Measurements from ENCODE around the gene ZNF385A.

ZNF385A gene, protein sequence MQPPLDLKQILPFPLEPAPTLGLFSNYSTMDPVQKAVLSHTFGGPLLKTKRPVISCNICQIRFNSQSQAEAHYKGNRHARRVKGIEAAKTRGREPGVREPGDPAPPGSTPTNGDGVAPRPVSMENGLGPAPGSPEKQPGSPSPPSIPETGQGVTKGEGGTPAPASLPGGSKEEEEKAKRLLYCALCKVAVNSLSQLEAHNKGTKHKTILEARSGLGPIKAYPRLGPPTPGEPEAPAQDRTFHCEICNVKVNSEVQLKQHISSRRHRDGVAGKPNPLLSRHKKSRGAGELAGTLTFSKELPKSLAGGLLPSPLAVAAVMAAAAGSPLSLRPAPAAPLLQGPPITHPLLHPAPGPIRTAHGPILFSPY

DNA sequence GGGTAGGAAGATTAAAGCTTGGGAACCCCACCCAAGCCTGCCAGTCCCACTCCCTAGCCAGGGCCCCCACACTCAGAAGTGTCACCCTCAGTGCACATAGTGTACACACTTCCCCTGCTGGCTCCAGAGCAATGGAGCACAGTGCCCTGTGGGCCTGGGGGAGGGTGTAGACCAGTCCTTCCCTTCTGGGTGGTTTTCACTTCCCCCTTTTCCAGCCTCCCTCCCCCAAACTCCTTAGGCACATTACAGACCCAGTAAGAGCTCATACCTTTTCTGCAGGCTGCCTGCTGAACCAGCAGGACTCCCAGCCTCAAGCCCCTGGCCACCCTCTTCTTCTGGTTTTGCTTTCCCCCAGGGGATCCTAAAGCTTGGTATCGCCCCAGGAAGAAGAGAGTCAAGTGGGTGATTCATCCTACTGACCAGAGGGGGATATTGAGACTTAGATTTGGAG, at the start of gene ZNF385A:
Gene ZNF385A (minus strand): TSS at position 143 of the 451 bp plus-strand sequence. CDS start 219 bp downstream, outside the sequence.
- no peak for DNase-seq

DNA sequence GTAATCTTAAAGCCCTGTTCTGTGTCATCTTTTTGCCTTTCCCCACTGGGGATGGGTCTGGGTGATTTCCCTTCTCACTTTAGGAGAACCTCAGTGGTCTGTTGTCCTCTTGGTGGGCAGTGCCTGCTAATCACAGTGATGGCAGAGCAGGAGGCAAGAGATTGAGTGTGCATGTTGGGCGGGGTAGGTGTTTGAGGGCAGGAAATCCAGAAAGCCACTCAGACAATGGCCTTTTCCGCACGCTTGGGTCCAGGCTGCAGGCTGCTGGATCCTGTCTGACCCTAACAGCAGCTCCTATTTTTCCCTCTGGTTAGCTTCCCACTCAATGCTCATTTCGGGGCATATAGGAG, 48.3 kb upstream of the ZNF385A start:
- DNase-seq: no peak

DNA sequence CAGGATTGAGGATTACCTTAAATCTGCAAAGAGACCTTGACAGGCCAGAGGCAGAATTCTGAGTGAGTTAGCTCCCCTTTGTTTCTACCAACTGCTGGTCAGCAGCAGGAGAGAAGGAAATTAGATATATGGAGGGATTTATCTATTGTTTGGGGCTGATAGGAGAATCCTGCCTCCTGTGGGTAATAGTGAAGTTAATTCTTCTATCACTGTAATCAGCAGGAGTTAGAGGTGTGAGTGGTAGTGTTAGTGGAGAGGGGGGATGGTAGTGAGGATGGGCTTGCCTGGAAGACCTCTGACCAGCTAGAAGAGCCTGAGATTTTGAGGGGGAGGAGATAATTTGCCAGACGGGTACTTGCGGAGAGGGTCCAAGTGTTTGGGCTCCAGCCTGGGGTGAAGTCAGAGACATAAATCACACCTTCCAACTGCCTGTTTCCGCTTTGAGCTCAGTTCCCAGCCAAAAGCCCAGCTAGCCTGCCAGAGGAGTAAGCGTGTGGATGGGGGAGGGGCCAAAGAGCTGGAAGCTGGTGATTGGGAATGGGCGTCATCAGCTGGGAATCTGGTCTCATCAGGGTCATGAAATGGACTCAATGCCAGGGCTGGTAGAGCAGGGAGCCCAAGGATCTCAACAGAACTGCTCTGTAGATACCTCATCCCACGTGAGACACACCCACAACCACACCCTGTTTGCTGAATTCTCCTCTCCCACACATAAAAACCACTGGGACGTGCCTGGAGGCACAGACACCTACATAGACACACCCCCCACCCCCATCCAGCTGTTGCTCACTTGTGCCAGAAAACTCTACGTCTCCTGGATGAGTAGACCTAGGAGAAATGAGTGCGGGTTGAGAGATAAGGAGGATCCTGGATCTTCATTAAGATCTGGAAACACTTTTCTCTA, 47.6 kb upstream of the ZNF385A start:
- peak; percentile 51 for DNase-seq

DNA sequence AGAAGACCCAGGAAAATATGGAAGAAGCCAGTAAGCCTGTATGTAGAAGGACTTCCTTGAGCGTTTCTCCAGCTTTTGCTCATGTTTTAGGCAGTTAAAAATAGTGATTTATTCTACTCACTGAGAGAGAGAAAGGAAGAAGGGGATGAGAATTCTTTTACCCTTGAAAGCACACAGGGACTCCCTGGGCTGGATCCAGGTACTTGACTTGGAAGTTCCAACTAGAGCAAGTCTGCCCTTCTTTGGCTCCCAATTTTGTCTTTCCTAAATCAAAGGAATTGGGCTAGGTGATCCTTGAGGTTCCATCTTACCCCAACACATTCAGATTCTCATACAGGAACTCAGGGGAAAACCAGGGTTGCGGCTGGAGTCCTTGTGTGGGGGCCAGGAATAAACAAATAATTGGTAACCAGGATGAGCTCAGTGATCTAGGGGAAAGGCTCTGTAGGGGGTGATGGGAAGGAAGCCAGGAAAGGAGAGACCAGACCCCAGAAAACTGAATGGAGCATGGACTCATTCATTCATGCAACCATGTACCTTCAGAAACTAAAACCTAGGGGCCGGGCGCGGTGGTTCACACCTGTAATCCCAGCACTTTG, 46.0 kb upstream of the ZNF385A start:
- DNase-seq: no peak

DNA sequence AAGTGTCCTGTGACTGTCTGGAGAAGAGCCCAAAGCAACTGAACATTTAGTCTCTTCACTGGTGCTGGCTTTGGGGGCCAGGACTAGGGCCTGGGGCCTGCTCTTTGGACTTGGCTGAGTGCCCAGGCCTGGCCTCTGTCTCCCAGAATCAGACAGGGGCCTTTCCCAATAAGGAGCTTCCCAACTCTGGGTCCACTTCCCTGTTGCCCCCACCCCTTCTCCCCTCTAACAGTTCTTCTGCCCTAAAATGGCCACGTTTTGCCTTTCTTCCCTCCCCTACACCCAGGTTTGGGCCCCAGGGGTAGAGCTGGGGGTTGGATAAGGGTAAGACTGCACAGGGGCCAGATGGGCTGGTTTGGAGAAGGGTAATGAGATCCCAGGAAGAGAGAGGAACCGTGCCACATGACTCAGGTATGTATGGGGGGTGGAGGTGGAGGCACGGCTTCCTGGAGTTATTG, 44.5 kb upstream of the ZNF385A start:
- DNase-seq: no peak

DNA sequence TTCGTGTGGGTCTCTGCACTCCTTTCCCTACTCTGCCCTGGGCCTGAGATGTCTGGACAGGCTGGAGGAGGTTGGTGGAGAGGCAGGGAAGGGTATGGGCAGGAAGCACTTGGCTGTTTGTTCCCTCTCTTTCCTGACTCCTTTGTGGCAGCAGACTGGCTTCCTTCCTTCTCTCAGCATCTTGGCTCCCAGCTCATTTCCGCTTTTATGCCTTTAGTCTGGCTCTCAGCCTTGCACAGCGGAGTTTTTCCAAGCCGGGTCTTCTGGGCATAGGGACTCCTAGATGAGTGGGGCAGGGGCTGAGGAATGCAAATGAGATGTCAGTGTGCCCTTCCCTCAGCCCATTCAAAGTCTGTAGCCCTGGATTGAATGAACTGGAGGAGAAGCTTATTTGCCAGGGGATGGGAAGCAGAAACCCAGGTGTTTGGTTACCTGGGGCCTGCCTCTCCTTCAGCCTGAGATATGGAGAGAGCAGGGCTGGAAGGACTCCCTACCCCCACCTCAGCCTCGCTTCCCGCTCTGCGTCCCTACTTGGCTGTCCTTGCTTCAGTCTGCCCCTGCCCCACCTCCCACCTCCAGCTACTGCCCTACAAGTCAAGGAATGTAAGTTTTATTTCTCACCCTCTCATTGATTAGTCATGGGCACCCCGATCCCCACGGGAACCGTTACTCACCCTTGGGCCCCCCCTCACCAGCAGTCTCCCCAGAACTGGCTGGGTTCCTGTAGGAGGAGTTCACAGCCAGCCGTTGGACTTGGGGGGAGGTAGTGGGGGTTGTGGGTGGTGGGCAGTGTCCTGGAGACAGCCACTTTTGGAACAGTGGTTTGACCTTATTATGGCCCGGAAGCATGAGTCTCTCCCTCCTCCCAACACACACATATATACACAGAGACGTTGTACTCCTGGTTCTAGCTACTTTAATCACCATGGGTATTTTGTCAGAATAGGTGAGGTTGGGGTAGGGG, 43.8 kb upstream of the ZNF385A start:
- no peak for DNase-seq

DNA sequence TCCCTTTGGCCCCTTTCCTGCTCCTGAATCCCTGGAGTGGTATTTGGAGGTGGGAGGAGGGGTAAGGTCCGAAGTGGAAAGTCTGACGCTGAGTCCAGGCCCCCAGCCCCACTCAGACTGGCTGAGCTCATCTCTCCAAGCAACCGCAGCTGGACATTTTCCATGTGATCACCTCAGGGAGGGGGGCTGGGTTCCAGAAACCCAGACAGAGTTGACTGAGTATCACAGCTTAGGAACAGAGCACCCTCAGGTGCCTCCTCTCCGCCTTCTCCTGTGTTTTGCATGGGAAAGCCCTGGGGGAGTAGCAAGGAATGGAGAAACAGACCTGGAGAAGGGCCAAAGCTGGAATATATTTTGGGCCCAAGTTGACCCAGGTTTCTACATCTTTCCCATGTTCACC, 42.6 kb upstream of the ZNF385A start:
- DNase-seq: no peak

DNA sequence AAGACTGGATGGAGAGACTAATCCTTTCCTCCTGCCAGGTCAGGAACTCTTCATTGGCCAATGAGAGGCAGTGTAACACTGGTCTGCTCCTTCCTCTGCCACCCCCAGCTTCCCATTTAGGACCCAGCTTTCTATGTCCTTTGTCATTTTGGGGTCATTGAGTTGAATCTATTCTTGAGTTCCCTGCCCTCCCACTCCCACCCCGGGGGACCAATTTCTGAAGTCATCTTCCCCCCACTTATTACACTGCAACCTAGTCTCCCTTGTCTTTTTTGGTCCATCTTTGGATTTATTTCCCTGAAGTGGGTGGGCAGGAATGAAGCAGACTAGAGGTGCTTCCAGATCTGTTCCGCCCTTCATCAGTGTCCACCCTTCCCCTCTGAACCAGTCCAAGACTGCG, 42.2 kb upstream of the ZNF385A start:
- DNase-seq: no peak

DNA sequence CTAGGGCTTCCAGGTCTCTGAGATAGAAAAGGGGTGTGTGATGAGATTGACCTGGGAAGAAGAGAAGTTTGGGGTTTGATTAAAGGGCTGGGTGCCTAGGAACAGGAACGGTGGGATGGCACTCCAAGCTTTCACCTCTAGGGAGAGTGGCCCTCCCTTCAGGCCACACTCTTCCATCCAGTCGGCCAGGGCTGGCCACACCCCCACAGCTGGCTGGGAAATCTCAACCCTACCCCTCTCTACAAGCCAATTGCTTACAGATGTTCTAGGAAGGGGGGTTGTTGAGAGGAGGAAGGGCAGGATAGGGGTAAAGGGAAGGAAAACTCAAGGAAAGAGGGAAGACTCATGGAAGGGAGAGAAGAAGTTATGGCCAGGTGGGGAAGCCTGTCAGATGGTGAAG, 41.2 kb upstream of the ZNF385A start:
- no peak for DNase-seq

DNA sequence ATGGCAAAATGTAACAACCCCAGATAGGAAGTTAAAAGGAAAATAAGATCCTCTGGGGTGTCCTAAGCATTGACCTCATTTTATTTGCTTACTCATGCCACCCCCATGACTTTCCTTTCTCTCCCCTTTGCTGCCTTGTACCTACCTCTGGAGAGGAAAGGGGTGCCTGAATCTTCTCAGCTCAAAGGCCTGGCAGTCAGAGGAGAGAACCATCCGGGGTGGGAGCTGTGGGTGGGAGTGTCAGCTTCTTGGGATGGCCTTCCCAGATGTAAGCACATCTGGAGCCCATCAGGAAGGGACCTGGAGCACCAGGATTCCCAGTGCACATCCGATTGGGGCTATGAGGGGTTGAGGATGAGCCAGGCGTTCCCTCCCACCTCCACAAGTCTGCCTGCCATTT, 39.7 kb upstream of the ZNF385A start:
- no peak for DNase-seq

DNA sequence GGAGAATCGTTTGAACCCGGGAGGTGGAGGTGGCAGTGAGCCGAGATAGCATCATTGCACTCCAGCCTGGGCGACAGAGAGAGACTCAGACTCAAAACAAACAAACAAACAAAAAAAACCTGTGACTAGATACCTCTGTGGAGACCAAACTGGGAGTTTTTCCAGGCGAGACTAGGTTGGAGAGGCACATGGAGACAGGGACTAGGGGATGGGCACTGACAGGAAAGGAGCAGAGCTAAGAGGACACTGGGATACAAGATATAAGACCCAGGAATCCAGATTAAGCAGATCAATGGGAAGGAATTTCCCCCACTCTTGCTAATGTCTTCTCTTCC, 39.2 kb upstream of the ZNF385A start:
- DNase-seq: no peak

DNA sequence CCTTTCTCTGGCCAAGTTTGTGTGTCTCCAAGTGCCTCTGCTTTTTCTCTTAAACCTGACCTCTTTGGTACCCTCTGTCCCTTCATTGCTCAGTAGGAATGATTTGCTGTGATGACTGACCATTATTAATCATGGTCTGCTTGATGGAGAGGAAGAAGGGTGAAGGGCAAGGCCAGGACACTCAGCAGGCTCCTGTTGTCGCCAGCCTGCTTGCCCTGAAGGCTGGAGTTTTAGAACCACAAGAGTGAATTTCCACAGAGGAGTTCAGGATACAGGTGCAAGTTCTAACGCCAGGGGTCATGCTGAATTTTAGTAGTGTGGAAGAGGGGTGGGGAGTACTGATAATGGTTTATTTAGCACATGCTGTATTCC, 37.3 kb upstream of the ZNF385A start:
- DNase-seq: no peak

DNA sequence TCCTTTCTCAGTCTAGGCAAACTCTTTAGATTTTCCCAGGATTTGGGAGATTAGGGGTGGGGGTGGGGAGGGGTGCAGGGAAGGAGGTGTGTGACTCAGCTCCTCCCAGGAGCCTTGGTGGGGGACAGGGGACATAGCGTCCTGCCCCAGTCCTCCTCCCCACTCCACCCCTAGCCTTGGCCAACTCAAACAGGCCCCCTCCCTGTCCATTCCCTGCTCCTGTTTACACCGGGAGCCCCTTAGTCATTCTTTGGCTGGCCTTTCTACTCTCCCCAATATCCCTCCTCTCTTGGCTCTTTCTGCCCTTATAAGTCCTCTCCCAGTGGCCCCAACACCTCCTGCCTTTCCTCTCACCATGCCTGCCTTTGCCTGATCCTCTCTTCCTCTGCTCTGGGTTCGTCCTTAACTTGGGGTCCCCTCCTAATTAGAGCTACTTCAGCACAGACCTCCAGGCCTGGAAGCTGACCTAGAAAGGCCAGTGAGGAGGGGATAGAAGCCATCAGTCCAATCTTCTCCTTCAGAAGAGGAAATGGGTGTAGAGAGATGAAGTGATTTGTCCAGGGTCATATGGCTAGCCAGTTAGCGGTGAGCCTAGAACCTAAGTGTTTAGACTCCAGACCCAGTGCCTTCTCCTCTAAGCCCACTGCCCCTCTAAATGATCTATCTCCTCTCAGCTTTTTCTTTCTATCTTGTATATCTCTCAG, 36.8 kb upstream of the ZNF385A start:
- no peak for DNase-seq

DNA sequence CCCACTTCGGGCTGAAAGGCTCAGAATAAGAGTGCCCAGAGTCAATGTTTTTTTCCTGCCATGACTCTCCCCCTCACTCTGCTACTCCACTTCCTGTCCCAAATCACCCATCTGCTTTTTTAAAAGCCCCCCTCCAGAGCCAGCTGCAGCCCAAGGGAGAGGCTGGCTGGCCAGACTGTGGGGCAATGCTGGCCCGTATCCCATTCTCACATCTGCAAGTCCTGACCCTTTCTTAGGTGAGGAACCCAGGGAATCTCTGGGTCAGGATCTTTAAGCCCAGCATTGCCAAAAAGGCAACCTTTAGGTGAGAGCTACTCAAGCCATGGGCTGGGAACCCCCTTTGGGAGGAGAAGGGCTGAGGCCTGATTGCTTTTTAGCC, 36.2 kb upstream of the ZNF385A start:
- no peak for DNase-seq

DNA sequence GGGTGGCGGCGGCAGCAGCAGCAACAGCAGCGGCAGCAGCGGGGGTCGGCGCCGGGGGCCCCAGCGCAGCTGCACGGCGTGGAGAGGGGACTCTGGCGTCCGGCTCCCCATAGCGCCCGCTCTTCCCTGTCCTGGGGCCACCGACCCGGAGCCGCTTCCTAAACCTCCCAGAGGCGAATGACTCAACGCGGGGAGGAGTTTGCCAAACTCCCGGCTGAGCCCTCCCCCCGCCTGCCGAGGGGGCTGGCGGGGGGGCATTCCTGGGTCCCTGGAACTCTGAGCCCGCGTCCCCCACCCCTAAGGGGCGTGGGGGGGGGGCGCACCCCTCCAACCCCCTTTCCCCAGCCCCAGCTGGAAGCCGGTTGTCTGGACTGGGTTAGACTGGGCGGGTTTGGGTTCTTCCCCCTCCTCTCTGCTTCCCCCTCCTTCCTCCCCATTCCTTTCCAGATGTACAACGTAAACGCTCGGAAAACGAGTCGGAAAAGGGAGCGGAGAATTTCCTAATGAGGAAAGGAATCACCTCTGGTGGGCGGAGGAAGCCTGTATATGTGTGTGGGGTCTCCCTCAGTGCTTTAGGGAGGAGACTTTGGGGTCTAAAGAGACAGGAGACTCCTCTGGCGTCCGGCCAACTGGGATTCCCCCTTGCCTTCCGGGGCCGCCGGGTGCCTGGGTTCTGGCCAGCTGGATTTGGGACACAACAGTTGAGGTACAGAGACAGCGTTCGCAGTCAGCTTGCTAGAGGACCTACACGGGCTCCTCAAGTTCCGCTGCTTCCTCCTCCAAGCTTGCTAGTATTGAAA, 34.8 kb upstream of the ZNF385A start, which contains the start of gene ITGA5:
Gene ITGA5 (minus strand): TSS at position 179 of the 800 bp plus-strand sequence. CDS start 68 bp downstream, at position 111.
- no peak for DNase-seq

DNA sequence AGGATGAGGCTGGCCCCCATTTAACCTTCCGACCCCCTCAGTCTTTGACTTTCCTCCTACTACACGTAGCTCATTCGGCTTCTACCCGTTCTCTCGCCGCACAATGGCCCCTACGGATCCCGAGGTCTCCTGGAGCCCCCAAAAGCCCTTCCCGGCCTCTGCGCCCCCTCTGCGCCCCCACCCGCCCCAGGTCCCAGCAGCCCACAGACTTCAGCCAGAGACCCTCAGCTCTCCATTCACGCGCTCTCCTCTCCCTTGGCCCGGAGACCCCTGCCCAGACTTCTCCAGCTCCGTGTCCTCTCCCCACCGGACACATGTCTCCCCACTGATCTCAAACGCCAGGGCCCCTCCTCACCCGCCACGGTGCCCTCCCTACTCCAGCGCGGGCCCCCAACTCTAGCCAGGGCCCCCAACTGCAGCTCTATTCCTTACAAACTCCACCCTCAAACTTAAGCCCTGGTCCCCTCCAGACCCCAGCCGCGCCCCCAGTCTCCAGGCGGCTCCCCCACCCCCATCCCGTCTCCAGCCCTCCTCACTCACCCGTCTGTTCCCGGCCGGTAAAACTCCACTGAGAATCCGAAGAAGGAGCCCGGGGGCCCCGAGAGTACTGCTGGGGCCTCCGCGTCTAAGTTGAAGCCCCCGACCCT, 34.0 kb upstream of the ZNF385A start:
- DNase-seq: no peak

DNA sequence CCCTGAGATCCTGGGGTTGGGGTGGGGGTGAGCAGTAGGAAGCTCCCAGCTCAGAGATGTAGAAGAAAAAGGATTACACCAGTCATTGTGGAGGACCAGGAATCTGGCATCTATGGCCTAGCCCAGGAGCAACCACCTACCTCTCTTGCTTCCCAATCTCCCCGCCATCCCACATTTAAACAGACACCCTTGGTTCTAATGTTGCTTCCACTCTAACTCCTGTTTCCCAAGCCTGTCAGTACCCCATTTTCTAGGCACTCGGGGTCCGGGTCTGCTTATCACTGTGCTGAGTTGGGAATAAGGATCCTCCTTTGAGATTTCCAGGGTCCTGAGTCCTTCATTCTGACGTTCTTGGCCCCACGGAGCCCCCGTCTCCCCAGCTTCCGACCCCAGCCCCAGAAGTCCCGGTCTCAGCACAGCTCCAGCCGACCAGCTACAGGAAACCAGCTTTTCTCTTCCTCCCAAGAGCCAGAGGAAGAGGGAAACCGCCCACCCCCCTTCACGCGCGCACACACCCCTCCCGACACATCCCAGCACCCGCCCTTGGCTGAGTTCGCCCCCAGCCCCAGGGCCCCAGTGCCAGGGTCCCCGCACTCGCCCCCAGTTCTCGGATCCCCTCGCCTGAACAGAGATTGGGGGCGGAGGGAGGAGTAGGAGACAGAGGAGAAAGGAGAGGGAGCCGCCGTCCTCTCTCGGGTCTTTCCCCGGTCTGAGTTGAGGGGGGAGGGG, 33.3 kb upstream of the ZNF385A start:
- no peak for DNase-seq

DNA sequence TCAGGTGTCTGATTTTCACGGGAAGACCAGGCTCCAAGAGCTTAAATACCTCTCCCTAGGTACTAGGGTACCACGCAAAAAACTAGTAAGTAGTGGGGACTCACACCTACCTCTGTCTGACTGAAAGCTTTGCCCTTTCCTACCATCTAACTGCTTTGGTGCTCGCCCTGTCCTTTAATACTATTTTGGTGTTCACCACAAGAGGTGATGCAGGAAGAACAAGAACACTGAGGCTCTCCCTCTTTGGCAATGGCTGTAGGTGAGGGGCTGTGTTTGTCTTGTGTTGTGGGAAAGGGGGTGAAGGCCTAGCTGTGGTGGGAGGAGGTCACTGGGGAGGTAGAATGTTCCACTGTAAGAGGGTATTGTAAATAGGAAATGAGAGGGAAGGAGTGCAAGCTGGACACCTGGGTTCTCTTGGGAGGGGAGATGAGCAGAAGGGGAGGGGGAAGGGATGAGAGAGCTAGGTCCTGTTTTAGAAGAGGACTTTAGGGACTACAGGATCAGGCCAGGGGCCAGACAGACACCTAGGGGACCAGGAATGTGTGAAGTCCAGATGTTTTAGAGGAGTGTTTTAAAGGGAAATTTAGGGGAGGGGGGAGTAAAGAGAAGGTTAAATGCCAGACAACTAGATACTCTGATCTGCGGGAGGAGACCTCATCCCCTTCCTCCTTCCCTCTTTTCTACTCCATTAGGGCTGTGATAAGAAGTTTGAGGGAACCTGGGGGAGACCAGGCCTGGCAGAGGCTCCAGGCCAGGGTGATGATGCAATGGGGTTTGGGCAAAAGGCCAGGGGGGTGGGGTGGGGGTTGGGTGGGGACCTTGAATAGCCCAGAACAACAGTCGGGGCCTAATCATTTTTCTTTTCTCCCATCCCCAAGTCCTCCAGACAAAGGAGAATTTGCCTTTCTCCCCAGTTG, 32.4 kb upstream of the ZNF385A start:
- no peak for DNase-seq
